Keratinocyte (primary cell): ENCODE measurements around the gene PI4KA. TPM values are rescaled to one million over a fixed set of nuclear protein-coding genes. Genes with fewer than 3 reads are reported as not detected.

Experiments used
- DNase-seq: peaks from one replicate; pipeline ENCODE4 v3.0.0-alpha.2; 2011; ENCODE audit warnings: low read depth, missing footprints, low spot score
- FAIRE-seq: peaks from 2 replicates; lab custom pipeline; 2011; peaks lifted over from hg19 to GRCh38; lab: Jason Lieb, UNC
- H2AFZ ChIP-seq: 2 replicates; pipeline ENCODE4 v1.6.0; 2012; ENCODE audit warnings: low read length, control low read depth, inconsistent platforms; ENCODE audit not compliant: control insufficient read depth
- H3K27ac ChIP-seq: 2 replicates; pipeline ENCODE4 v1.5.1; 2011; ENCODE audit warnings: low read length; ENCODE audit not compliant: control insufficient read depth, insufficient read depth
- H3K27me3 ChIP-seq: 3 replicates; pipeline ENCODE4 v1.6.0; 2011; ENCODE audit warnings: low read length; ENCODE audit not compliant: control insufficient read depth, insufficient read depth; ENCODE audit errors: extremely low read depth
- H3K36me3 ChIP-seq, 2 experiments: 2 replicates in 1 of 2; 3 replicates in 1 of 2; pipeline ENCODE4 v1.5.1; 2011; ENCODE audit warnings: low read length in 2 of 2, mild to moderate bottlenecking in 1 of 2; ENCODE audit not compliant: control insufficient read depth in 2 of 2, insufficient read depth in 2 of 2; ENCODE audit errors: extremely low read depth in 1 of 2
- H3K4me1 ChIP-seq: 3 replicates; pipeline ENCODE4 v1.5.1; 2011; ENCODE audit warnings: low read length; ENCODE audit not compliant: control insufficient read depth, insufficient read depth; ENCODE audit errors: extremely low read depth
- H3K4me2 ChIP-seq: 3 replicates; pipeline ENCODE4 v1.6.0; 2011; ENCODE audit warnings: low read depth, low read length; ENCODE audit not compliant: control insufficient read depth, insufficient read depth; ENCODE audit errors: extremely low read depth
- H3K4me3 ChIP-seq, 3 experiments: fragments of 200-600 bp in 1 of 3; sonication (generic) in 1 of 3; 2 replicates in 2 of 3; 3 replicates in 1 of 3; pipeline ENCODE4 v1.5.1; 2011 to 2016; ENCODE audit warnings: low read length in 3 of 3, mild to moderate bottlenecking in 3 of 3, control low read depth in 2 of 3, inconsistent platforms in 1 of 3, low read depth in 1 of 3, mixed read lengths in 1 of 3, mixed run types in 1 of 3, moderate library complexity in 1 of 3; ENCODE audit not compliant: control insufficient read depth in 2 of 3, insufficient read depth in 2 of 3; ENCODE audit errors: extremely low read depth in 1 of 3
- H3K79me2 ChIP-seq: 2 replicates; pipeline ENCODE4 v1.6.0; 2012; ENCODE audit warnings: low read length; ENCODE audit not compliant: control insufficient read depth, insufficient read depth
- H3K9ac ChIP-seq: 3 replicates; pipeline ENCODE4 v1.6.0; 2011; ENCODE audit warnings: low read length; ENCODE audit not compliant: control insufficient read depth, insufficient read depth; ENCODE audit errors: extremely low read depth
- H3K9me1 ChIP-seq: 3 replicates; pipeline ENCODE4 v1.6.0; 2011; ENCODE audit warnings: low read length; ENCODE audit not compliant: control insufficient read depth, insufficient read depth; ENCODE audit errors: extremely low read depth
- H3K9me3 ChIP-seq: 2 replicates; pipeline ENCODE4 v1.5.1; 2012; ENCODE audit warnings: low read depth, low read length; ENCODE audit not compliant: control insufficient read depth
- H4K20me1 ChIP-seq: 3 replicates; pipeline ENCODE4 v1.6.0; 2011; ENCODE audit warnings: low read length; ENCODE audit not compliant: control insufficient read depth, insufficient read depth; ENCODE audit errors: extremely low read depth
- CTCF ChIP-seq, 3 experiments: IDR thresholded peaks in 1 of 3; conservative IDR thresholded peaks in 1 of 3; optimal IDR thresholded peaks in 1 of 3; 2 replicates in 2 of 3; 3 replicates in 1 of 3; pipeline versions ENCODE3 to v1.5.1; 2011; ENCODE audit warnings: low read length in 3 of 3, mild to moderate bottlenecking in 3 of 3, moderate library complexity in 2 of 3, control low read depth in 1 of 3, inconsistent platforms in 1 of 3; ENCODE audit not compliant: insufficient read depth in 2 of 3; ENCODE audit errors: extremely low read depth in 1 of 3
- EZH2 ChIP-seq: IDR thresholded peaks from one replicate; pipeline ENCODE4 v1.6.1; 2012; ENCODE audit warnings: inconsistent platforms, mild to moderate bottlenecking, low read length, moderate library complexity
- dilution Hi-C: fragments of 300-500 bp; cut with MboI; formaldehyde crosslinking; loops from one replicate; pipeline ENCODE4 v1.7.0; 2020; ENCODE audit warnings: low sequenced_read_pairs; ENCODE audit not compliant: extremely low pct_ligation_motif_present
- polyA plus RNA-seq, 5 experiments: library from polyadenylated mRNA; depleted of rRNA in 3 of 5; stranded (reverse) in 3 of 5; stranded (forward) in 1 of 5; unstranded in 1 of 5; fragments of >200 nt; gene quantifications; 1 replicate in 1 of 5; 2 replicates in 3 of 5; 3 replicates in 1 of 5; pipeline versions ENCODE4 v1.2.1 to v1.2.3, GENCODE V29; 2011 to 2012; ENCODE audit warnings: missing spikeins in 2 of 5, low read depth in 1 of 5, low replicate concordance in 1 of 5

The PI4KA gene
- polyA plus RNA-seq, 1 donor (not counting 4 experiments of a cell fraction or from before 2014, with no cell fraction given): 13.6 TPM

GRCh38 chr22:20724676-20725454 is 133.7 kb downstream of the PI4KA start:
- Histone ChIP-seq H3K9ac (no peak overlapping the region), H3K79me2 (no peaks in the 10 kb centered on the region), H4K20me1 (no peaks in the 10 kb centered on the region), H3K9me1 (no peaks in the 10 kb centered on the region), H3K4me3 (no peak overlapping the region), H3K36me3 (peaks cover 14 to 16% of the 10 kb centered on the region in 2 experiments), H2AFZ (no peak overlapping the region), H3K4me1 (no peaks in the 10 kb centered on the region), H3K9me3 (no peaks in the 10 kb centered on the region), H3K4me2 (no peak overlapping the region), H3K27me3 (no peaks in the 10 kb centered on the region), H3K27ac (no peak overlapping the region)
- no peak for TF ChIP-seq CTCF (optimal IDR thresholded peaks at IDR 0.05 in 1 of 3, IDR thresholded peaks at IDR 0.05 in 1 of 3, conservative IDR thresholded peaks at IDR 0.05 in 1 of 3; ENCODE audit: extremely low read depth in 1 of 3, insufficient read depth in 2 of 3, low read length in 3 of 3)
- TF ChIP-seq EZH2: no peak
- DNase-seq: no peak
- FAIRE-seq: no peak
- dilution Hi-C loops: no loop called here

- Histone ChIP-seq H3K27me3 (no peaks in the 10 kb centered on the region), H3K9ac (no peak overlapping the region), H2AFZ (no peak overlapping the region), H3K4me2 (no peak overlapping the region), H3K36me3 (peaks cover 1 to 6% of the 10 kb centered on the region in 2 experiments), H3K4me3 (no peak overlapping the region), H3K79me2 (no peaks in the 10 kb centered on the region), H3K9me3 (no peaks in the 10 kb centered on the region), H3K9me1 (no peaks in the 10 kb centered on the region), H4K20me1 (no peaks in the 10 kb centered on the region), H3K4me1 (no peaks in the 10 kb centered on the region), H3K27ac (no peak overlapping the region)
- TF ChIP-seq EZH2: no peak
- no peak for TF ChIP-seq CTCF (optimal IDR thresholded peaks at IDR 0.05 in 1 of 3, IDR thresholded peaks at IDR 0.05 in 1 of 3, conservative IDR thresholded peaks at IDR 0.05 in 1 of 3; ENCODE audit: extremely low read depth in 1 of 3, insufficient read depth in 2 of 3, low read length in 3 of 3)
- DNase-seq (no peak), FAIRE-seq (no peak)
- dilution Hi-C loops: no loop called here
These were observed 137.0 kb downstream of the PI4KA start for GRCh38 chr22:20721409-20722218.
